ENCODE measurements around the gene GATB.

The GATB gene

GRCh38 chr4:151725087-151725486, 35.7 kb downstream of the GATB start:
- no peak overlapping the region for H3K4me3 ChIP-seq (ENCODE audit: low read depth, low read length)
- TF ChIP-seq CTCF (conservative IDR thresholded peaks at IDR 0.05; ENCODE audit: low read depth, low read length) = no peak
- DNase-seq (ENCODE audit: low read depth) = no peak

GRCh38 chr4:151721916-151722315, 38.9 kb downstream of the GATB start:
- no peak for TF ChIP-seq CTCF (conservative IDR thresholded peaks at IDR 0.05; ENCODE audit: low read depth, low read length)
- H3K4me3 ChIP-seq (ENCODE audit: low read depth, low read length) = no peak overlapping the region
- no peak for DNase-seq (ENCODE audit: low read depth)

GRCh38 chr4:151721466-151721865, 39.3 kb downstream of the GATB start:
- TF ChIP-seq CTCF (conservative IDR thresholded peaks at IDR 0.05; ENCODE audit: low read depth, low read length) = no peak
- H3K4me3 ChIP-seq (ENCODE audit: low read depth, low read length) = no peak overlapping the region
- peak; percentile 28 for DNase-seq (ENCODE audit: low read depth)

GRCh38 chr4:151719956-151720334, 40.9 kb downstream of the GATB start:
- DNase-seq (ENCODE audit: low read depth) = no peak
- no peak for TF ChIP-seq CTCF (conservative IDR thresholded peaks at IDR 0.05; ENCODE audit: low read depth, low read length)
- H3K4me3 ChIP-seq (ENCODE audit: low read depth, low read length) = no peak overlapping the region

- TF ChIP-seq CTCF (conservative IDR thresholded peaks at IDR 0.05; ENCODE audit: low read depth, low read length) = no peak
- peak; percentile 69 for DNase-seq (ENCODE audit: low read depth)
- no peak overlapping the region for H3K4me3 ChIP-seq (ENCODE audit: low read depth, low read length)
Observed at GRCh38 chr4:151718984-151719955, 41.5 kb downstream of the GATB start.

- TF ChIP-seq CTCF (conservative IDR thresholded peaks at IDR 0.05; ENCODE audit: low read depth, low read length) = no peak
- H3K4me3 ChIP-seq (ENCODE audit: low read depth, low read length) = no peak overlapping the region
- DNase-seq (ENCODE audit: low read depth) = no peak
Observed at GRCh38 chr4:151717909-151718628, 42.7 kb downstream of the GATB start.

Measured in choroid plexus epithelial cell (primary cell).